ENCODE measurements around the gene PPM1J. TPM values are rescaled to one million over a fixed set of nuclear protein-coding genes. Genes with fewer than 3 reads are reported as not detected.
A peak's percentile ranks its signal among the peaks of the same experiment; 100 is the strongest.
"Not testable (repeated sequence)": the region's sequence is repeated elsewhere in the genome, so short reads cannot be mapped to it uniquely, and the experiment has no call there.

PPM1J gene
- total and polyA plus RNA-seq, 2 donors (not counting 1 experiment from before 2014, with no cell fraction given), result 0.79 to 0.83 TPM

DNA sequence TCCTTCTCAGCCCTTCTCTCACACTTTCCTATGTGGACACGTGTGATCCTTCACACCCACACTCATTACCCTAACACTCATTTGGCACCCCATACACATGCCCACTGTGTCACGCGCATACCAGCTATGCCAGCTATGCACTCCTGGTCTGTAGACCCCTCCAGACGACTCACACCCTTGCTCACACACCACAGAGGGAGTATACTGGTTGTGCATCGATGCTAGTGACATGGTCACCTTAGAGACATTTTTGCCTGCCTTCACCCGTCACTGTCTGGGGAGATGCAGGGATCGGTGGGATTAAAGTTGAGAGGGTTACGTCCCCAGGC, 8.3 kb upstream of the PPM1J start:
- no peaks in the 10 kb centered on the region for H3K9me3 ChIP-seq (ENCODE audit: control insufficient read depth, insufficient read depth, low read depth, low read length)
- H3K4me2 ChIP-seq (ENCODE audit: extremely low read depth, insufficient read depth, low read length), result no peak overlapping the region
- H2AFZ ChIP-seq (ENCODE audit: low read length), result peak overlapping the region; percentile 59
- peaks cover 4% of the 10 kb centered on the region for H3K4me1 ChIP-seq (ENCODE audit: control insufficient read depth, extremely low read depth, insufficient read depth, low read length)
- H3K27me3 ChIP-seq (ENCODE audit: control insufficient read depth, insufficient read depth, low read length), result peaks cover 3% of the 10 kb centered on the region
- H3K27ac ChIP-seq (ENCODE audit: insufficient read depth, low read length), result no peak overlapping the region
- no peak overlapping the region for H3K9ac ChIP-seq (ENCODE audit: insufficient read depth, low read length)
- TF ChIP-seq CTCF (conservative IDR thresholded peaks at IDR 0.05 in 1 of 2, IDR thresholded peaks at IDR 0.05 in 1 of 2; ENCODE audit: low read depth in 1 of 2, low read length in 2 of 2), result no peak
- TF ChIP-seq EZH2 (IDR thresholded peaks at IDR 0.05; ENCODE audit: low read length, missing control alignments), result no peak
- no peak overlapping the region for H3K4me3 ChIP-seq (replicated peaks in 1 of 4; ENCODE audit: control extremely low read depth in 1 of 4, insufficient read depth in 1 of 4, low read depth in 3 of 4, low read length in 4 of 4)
- no peaks in the 10 kb centered on the region for H3K36me3 ChIP-seq (ENCODE audit: control insufficient read depth, insufficient read depth, low read length)
- H4K20me1 ChIP-seq (ENCODE audit: control insufficient read depth, extremely low read depth, insufficient read depth, low read length), result no peaks in the 10 kb centered on the region
- H3K79me2 ChIP-seq (ENCODE audit: control insufficient read depth, insufficient read depth, low read length), result no peaks in the 10 kb centered on the region
- no peak for DNase-seq (ENCODE audit: low read depth in 2 of 2)

DNA sequence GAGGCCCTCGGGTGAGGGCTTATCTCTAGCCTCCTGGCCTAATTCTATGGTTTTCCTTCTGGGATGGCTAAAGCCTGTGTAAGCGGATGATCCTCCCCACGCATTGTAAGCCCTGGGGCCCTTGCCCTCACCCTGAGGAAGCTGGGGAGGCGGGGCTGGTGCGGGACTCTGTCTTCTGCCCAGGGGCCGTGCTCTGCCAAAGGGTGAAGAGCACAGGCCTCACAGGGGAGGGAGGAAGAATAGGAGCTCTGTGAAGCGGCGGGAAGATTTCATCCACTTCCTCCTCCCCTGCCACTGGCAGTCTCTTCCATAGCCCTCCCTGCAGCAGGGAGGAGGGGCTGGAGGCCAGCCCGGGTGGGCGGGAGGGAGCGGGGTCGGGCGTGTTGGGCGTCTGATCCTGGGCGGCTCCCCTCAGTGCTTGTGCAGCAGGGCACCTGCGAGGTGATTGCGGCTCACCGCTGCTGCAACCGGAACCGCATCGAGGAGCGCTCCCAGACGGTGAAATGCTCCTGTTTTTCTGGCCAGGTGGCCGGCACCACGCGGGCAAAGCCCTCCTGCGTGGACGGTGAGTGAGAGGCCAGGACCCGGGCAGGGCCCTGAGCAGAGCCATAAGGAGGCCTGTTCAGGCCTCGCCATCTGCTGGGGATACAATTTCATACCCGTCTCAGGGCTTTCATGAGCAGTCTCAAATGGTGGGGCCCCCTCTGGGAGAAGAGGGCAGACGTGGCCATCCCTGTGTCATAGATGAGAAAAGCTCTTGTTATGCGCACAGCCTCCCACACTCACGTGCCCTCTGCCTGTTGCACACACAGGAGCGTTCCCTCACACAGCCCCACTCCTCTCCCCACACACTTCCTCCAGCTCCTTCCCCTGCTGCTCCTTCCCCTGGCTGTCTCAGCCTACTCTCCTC, 7.7 kb upstream of the PPM1J start:
- DNase-seq (ENCODE audit: low read depth in 2 of 2), result peak; percentile 42 to 47
- no peaks in the 10 kb centered on the region for H4K20me1 ChIP-seq (ENCODE audit: control insufficient read depth, extremely low read depth, insufficient read depth, low read length)
- peaks cover 4% of the 10 kb centered on the region for H3K4me1 ChIP-seq (ENCODE audit: control insufficient read depth, extremely low read depth, insufficient read depth, low read length)
- no peaks in the 10 kb centered on the region for H3K9me3 ChIP-seq (ENCODE audit: control insufficient read depth, insufficient read depth, low read depth, low read length)
- H3K4me2 ChIP-seq (ENCODE audit: extremely low read depth, insufficient read depth, low read length), result peak overlapping the region; percentile 40
- TF ChIP-seq CTCF (conservative IDR thresholded peaks at IDR 0.05 in 1 of 2, IDR thresholded peaks at IDR 0.05 in 1 of 2; ENCODE audit: low read depth in 1 of 2, low read length in 2 of 2) (no peak), EZH2 (IDR thresholded peaks at IDR 0.05; ENCODE audit: low read length, missing control alignments) (no peak)
- H3K27ac ChIP-seq (ENCODE audit: insufficient read depth, low read length), result no peak overlapping the region
- no peak overlapping the region for H3K9ac ChIP-seq (ENCODE audit: insufficient read depth, low read length)
- H3K79me2 ChIP-seq (ENCODE audit: control insufficient read depth, insufficient read depth, low read length), result no peaks in the 10 kb centered on the region
- H3K27me3 ChIP-seq (ENCODE audit: control insufficient read depth, insufficient read depth, low read length), result peaks cover 3% of the 10 kb centered on the region
- H2AFZ ChIP-seq (ENCODE audit: low read length), result peak overlapping the region; percentile 59
- no peak overlapping the region for H3K4me3 ChIP-seq (replicated peaks in 1 of 4; ENCODE audit: control extremely low read depth in 1 of 4, insufficient read depth in 1 of 4, low read depth in 3 of 4, low read length in 4 of 4)
- no peaks in the 10 kb centered on the region for H3K36me3 ChIP-seq (ENCODE audit: control insufficient read depth, insufficient read depth, low read length)

DNA sequence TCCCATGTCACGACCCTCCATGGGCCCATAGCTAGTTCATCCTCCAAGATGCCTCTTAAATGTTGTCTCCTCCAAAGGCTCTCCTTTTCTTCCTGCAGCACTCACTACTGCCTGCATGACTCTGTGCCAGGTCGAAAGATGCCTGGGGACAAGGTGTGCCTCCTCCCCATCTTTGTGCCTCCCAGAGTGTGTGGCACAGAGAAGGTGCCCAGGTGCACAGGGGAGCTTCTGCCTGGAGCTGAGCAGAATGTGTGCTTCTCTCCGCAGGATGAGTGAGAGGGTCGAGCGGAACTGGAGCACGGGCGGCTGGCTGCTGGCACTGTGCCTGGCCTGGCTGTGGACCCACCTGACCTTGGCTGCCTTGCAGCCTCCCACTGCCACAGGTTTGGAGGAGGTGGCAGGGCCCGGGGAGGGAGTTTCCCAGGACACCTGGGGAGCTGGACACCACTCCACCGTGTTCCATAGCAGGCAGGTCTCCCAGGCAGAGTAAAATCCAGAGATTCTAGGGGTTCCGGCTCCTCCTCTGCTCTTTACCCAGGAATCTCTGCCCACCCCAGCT, 6.9 kb upstream of the PPM1J start:
- TF ChIP-seq EZH2 (IDR thresholded peaks at IDR 0.05; ENCODE audit: low read length, missing control alignments), result no peak
- TF ChIP-seq CTCF (conservative IDR thresholded peaks at IDR 0.05 in 1 of 2, IDR thresholded peaks at IDR 0.05 in 1 of 2; ENCODE audit: low read depth in 1 of 2, low read length in 2 of 2), result no peak
- H3K36me3 ChIP-seq (ENCODE audit: control insufficient read depth, insufficient read depth, low read length), result no peaks in the 10 kb centered on the region
- H2AFZ ChIP-seq (ENCODE audit: low read length), result no peak overlapping the region
- no peak overlapping the region for H3K4me3 ChIP-seq (replicated peaks in 1 of 4; ENCODE audit: control extremely low read depth in 1 of 4, insufficient read depth in 1 of 4, low read depth in 3 of 4, low read length in 4 of 4)
- peak overlapping the region; percentile 40 for H3K4me2 ChIP-seq (ENCODE audit: extremely low read depth, insufficient read depth, low read length)
- H4K20me1 ChIP-seq (ENCODE audit: control insufficient read depth, extremely low read depth, insufficient read depth, low read length), result no peaks in the 10 kb centered on the region
- H3K4me1 ChIP-seq (ENCODE audit: control insufficient read depth, extremely low read depth, insufficient read depth, low read length), result peaks cover 4% of the 10 kb centered on the region
- no peak overlapping the region for H3K27ac ChIP-seq (ENCODE audit: insufficient read depth, low read length)
- no peaks in the 10 kb centered on the region for H3K9me3 ChIP-seq (ENCODE audit: control insufficient read depth, insufficient read depth, low read depth, low read length)
- DNase-seq (ENCODE audit: low read depth in 2 of 2), result no peak
- H3K9ac ChIP-seq (ENCODE audit: insufficient read depth, low read length), result no peak overlapping the region
- no peaks in the 10 kb centered on the region for H3K79me2 ChIP-seq (ENCODE audit: control insufficient read depth, insufficient read depth, low read length)
- H3K27me3 ChIP-seq (ENCODE audit: control insufficient read depth, insufficient read depth, low read length), result peaks cover 3% of the 10 kb centered on the region

DNA sequence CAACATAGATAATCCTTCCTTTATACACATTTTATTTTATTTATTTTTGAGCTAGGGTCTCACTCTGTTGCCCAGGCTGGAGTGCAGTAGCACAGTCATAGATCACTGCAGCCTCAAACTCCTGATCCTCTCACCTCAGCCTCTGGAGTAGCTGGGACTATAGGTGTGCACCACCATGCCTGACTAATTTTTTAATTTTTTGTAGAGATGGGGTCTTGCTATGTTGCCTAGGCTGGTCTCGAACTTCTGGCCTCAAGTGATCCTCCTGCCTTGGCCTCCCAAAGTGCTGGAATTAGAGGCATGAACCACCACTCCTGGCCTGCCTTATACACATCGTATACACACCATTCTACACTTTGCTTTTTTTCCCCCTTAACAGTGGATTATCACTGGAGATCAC, 6.2 kb upstream of the PPM1J start:
- H3K4me3 ChIP-seq (replicated peaks in 1 of 4; ENCODE audit: control extremely low read depth in 1 of 4, insufficient read depth in 1 of 4, low read depth in 3 of 4, low read length in 4 of 4); H3K36me3 ChIP-seq (ENCODE audit: control insufficient read depth, insufficient read depth, low read length); H3K27ac ChIP-seq (ENCODE audit: insufficient read depth, low read length); H4K20me1 ChIP-seq (ENCODE audit: control insufficient read depth, extremely low read depth, insufficient read depth, low read length); H3K4me2 ChIP-seq (ENCODE audit: extremely low read depth, insufficient read depth, low read length); H3K27me3 ChIP-seq (ENCODE audit: control insufficient read depth, insufficient read depth, low read length); H2AFZ ChIP-seq (ENCODE audit: low read length); H3K9me3 ChIP-seq (ENCODE audit: control insufficient read depth, insufficient read depth, low read depth, low read length); H3K4me1 ChIP-seq (ENCODE audit: control insufficient read depth, extremely low read depth, insufficient read depth, low read length); H3K9ac ChIP-seq (ENCODE audit: insufficient read depth, low read length); DNase-seq (ENCODE audit: low read depth in 2 of 2); H3K79me2 ChIP-seq (ENCODE audit: control insufficient read depth, insufficient read depth, low read length): not testable (repeated sequence)

Measured in fibroblast of lung (primary cell).